NCI-H146 treated with DMSO at 0.1 percent for 48 hours (cell line): ENCODE measurements around the gene TGFBI.

ENCODE experiments used
- DNase-seq: peaks from one replicate; lab custom pipeline; 2025; ENCODE audit not compliant: unreplicated experiment; lab: John Stamatoyannopoulos, UW

The TGFBI gene

DNA sequence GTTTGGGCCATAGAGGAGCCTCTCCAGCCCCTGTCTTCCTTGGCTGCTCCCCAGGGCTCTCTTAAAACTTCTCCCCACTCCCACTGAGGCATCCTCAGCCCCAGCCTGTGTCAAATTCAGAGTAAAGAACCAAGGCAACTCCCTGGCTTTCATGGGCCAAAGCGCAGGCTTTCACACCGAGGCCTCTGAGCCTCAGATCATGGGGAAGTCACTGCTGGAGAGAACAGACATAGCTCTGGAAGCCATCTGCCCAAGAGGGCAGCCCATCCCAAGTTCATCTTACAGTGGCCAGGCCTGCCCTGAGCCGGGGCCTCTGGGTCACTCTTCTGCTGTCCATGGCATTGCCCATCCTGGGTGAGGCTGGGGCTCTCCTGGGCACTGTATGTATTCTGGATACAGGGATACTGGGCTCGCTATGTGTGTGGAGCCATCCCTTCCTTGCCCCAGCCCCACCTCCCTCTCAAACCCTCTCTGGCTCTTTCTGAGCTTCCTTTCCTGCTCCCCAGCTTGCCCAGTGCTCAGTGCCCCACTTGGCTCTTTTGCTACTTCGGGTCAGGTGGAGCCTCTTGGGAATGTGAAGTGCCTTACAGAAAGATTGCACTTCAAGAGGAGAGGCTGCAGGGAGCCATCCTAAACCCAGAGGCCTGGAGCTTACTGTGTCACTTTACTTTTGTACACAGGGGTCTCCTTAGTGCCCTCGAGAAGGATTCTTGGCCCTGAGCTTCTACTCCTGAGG lies 33.0 kb downstream of the TGFBI start:
- no peak for DNase-seq

- DNase-seq = no peak
These were observed 33.8 kb downstream of the TGFBI start for GRCh38 chr5:136062366-136063274.

DNA sequence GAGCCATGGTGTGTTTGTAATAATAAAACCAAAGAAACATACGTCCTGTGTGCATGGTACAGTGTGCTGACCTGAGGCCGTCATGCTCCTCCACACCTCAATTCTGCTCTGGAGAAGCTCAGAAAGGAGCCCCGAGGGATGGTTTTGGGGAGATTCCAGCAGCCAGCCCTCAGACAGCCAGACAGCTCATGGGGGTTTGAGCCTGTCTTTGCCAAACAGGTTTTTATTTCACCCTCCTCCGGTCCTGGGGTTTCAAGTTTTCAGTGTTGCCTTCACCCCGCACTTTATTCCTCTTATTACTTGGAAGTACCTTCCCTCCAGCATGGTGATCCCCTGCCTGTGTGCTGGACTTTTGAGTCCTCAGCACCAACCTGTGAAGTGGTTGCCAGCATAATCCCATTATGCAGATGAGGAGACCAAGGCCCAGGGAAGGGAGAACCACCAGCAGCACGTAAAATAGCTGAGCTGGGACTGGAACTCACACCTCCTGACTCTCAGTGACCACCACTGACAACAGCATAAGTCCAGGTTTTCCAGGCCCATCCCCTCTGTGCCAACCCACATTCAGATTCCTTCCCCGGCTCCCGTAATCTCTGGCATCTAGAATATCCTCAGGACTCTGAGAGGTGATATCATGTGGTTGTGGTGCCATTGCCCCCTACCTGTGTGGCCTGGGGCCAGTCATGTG lies 35.1 kb downstream of the TGFBI start:
- no peak for DNase-seq

DNA sequence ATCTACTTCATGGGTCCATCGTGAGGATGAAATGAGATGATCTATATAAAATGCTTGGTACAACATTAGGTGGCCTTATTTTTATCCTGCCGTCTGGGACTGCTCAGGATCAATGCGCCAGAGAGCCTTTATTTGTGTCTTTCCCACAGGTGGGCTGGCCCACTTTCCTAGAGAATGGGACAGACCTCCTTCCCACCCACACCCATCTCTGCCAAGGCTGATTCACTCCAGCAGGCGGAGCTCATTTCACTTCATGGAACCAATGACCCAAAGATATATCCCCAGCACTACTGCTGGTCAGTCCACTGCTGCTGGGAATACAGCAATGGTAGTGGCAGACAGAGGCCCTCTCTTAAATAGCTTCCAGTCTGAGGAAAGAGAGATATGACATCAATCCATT lies 35.7 kb downstream of the TGFBI start:
- no peak for DNase-seq

DNA sequence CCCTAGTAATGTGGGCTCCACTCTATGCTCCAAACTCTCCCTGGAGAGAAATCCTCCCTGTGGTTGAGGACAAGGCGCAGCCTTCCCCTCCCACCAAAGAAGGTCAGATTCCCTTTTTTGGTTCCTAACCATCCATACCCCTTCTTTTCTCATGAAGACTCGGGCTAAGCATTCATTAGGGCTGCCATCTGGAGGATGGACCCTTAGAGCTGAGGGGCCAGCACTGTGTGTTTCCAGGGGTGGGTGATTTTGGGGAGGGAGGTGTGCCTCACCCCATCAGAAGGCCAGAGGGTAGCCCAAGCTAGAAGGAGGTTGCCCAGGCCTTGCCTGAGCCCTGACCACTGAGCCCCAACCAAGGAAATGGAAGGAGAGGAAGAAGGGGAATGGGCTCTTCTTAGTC lies 36.8 kb downstream of the TGFBI start:
- DNase-seq = no peak

- DNase-seq = no peak
These were observed 38.0 kb downstream of the TGFBI start for GRCh38 chr5:136066661-136067271.

DNA sequence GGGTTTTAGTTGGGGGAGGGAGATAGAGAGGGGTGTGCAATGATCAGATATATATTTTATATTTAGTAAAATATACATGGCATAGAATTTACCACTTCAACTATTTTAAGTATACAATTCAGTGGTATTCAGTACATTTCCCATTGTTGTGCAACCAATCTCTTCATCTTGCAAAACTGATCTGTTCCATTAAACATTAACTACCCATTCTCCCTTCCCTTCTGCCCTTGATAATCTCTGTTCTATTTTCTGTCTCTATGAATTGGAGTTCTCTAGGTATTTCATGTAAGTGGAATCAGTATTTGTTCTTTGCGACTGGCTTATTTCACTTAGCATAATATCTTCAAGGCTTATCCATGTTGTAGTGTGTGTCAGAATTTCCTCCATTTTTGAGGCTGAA lies 38.6 kb downstream of the TGFBI start:
- no peak for DNase-seq

DNA sequence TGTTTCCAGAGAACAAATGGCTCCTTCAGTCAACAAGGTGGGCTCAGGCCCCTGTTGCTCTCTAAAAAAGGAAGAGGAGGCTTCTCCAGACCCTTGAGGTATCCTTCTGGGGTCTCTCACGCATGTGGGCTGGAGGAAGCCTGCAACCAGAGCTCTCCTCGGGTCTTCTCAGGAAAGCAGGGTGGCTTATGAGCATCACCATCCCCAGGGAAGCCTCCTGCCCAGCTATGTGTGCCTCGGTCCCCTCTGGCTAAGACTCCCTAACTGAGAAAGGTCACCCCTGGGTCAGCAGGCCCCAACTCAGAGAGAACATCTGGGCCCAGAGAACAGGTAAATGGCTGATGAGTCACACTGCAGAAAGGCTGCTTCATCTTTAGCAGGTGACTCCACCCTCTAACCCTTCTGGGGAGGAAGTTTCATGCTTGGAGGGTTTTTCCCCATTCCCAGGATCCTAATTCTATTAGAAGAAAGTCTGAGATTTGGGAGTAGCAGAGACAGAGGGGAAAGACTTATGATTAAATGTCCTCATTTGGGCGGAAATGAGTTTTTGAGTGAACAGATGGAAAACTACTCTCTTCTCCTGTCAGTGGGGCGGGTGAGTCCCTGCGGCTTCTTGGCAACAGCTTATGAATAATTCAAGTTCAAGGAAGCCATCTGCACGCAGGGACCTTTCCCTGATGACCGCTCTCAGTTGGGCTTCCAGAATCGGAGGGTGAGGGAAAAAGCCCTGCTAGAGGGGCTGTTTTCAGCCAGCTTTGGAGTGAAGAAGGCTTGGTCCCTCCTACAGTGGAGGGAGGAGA lies 41.9 kb downstream of the TGFBI start:
- no peak for DNase-seq

GRCh38 chr5:136073714-136074529 lies 45.1 kb downstream of the TGFBI start:
- no peak for DNase-seq

DNA sequence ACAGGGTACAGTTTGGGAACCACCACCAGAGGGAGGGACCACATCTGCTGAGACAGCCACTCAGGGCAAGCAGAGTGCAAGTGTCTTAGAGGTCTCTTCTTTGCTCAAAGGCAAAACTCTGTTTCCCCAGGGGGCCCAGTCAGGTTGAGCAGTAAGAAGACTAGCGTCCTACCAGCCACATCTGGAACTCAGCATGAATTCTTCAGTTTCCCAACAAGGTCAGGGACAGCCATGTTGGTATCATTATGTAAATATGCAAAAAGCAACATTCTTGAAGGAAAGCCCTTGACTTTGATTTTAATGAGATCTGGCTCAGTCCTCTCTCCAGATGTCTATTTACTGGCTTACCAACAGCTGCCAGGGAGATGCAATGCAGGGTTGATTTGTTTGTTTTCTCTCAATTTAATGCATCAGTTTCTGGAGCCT lies 46.7 kb downstream of the TGFBI start:
- DNase-seq = no peak

DNA sequence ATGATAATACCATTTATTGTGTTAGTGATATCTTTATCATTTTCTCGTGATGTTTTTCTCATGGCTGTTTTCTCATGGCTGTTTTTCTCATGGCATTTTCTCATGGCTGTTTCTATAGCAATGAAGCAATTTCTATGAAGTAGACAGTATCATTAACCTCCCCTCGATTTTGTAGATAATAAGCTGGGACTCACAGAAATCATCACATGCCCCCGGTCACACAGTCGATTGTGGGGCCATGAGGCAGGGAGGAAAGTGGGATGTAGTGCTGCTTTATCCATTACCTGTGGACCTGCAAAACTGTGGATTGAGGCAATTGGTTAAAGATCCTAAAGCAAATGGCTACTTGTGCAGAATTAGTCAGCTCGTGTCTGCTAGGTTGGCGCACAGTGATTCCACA lies 47.3 kb downstream of the TGFBI start:
- DNase-seq = no peak

GRCh38 chr5:136076881-136077445 lies 48.2 kb downstream of the TGFBI start:
- DNase-seq = no peak

GRCh38 chr5:136079195-136079985 lies 50.6 kb downstream of the TGFBI start:
- DNase-seq = no peak

DNA sequence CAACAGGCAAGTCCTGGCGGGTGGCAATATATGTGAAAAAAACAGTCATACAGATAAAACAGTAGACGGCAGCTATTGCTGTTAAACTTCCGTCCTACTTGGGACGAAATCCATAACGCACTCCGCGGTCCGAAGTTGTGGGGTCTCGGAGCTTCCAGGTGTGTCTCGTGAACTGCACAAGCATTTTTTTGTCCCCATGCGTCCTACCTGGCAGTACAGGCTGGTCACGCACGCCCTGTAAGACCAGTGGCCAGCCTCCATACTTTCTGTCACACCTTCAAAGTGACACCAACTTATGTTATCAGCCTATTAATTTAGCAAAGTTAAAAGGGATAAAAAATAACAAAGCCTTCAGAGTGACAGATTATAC lies 51.3 kb downstream of the TGFBI start:
- no peak for DNase-seq

GRCh38 chr5:136080483-136081216 lies 51.9 kb downstream of the TGFBI start:
- no peak for DNase-seq

DNA sequence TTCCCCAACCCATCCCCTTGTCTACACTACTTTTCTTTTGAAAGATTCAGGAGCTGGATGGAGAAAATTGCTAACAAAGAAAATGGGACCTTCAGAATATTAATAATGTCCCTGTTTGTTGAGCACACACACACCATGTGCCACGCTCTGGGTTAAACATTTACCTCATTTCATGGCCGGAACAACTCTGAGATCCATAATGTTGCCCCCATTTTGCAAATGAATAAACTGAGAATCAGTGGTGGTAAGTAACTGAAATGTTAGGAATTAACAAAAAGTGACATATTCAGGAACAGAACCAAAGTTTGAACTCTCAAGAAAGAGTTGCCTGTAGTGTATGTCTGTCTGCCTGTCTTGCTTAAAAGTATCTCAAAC lies 52.4 kb downstream of the TGFBI start:
- DNase-seq = no peak

GRCh38 chr5:136082390-136083193 lies 53.8 kb downstream of the TGFBI start:
- DNase-seq = no peak
